HG02981 (cell line): ENCODE data around the gene ITGAE.

Experiments used
- ATAC-seq: cut with Tn5 transposase; IDR thresholded peaks from one replicate; pipeline ENCODE4 v1.9.1; 2021; ENCODE audit warnings: mild to moderate bottlenecking, moderate library complexity; ENCODE audit not compliant: unreplicated experiment

The ITGAE gene

DNA sequence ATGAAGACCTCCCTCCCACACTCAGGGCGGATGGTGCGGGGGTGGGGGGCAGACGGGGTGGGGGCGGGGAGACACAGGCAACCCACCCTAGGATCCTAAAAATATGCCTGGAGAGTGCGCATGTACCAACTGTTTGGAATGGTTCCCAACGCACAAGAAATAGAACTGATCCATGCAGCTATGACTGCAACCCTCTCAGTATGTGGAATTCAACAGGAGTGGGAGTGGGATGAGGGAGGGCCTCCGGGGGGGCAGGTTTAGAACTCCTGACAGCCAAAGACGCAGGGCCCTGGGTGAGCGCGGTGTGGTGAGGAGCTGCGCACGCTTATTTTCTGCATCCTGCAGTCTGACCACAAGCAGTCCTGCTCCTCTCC, 103.9 kb downstream of the ITGAE start:
- ATAC-seq: no peak

DNA sequence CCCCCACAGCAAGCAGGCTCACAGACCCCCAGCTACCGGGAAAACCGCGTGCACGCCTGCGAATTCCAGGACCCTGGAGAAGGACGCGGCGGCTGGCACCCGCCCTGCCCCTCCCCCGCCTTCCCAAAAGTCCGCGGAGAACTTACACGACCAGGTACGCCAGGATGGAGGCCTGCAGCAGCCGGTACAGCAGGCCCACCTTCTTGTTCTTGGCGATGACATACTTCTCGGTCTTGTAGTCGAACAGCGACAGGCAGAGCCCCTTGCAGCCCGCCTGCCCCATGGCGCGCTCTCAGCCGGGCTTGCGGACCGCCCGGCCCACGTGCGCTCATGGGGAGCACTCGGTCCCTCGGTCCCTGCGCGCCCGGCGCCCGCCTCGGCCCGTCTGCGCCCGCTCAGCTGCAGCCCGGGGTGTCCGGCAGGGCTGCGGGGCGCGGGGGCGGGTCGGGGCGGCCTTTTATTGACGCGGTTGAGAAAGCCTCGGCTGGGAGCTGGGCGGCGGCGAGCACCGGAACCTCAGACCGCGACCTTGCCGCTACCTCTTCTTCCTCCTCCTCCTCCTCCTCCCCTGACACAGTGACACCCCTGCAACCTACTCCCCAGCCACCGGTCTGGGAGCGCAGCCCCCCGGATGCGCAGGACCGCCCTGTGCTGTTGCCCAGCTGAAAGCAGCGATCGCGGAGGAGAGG, 105.1 kb downstream of the ITGAE start, which contains the start of gene P2RX5:
Gene P2RX5, minus strand, starts transcription at position 433 of the 689 bp plus-strand sequence. Its CDS starts 150 bp downstream, at position 283.
- ATAC-seq: no peak

DNA sequence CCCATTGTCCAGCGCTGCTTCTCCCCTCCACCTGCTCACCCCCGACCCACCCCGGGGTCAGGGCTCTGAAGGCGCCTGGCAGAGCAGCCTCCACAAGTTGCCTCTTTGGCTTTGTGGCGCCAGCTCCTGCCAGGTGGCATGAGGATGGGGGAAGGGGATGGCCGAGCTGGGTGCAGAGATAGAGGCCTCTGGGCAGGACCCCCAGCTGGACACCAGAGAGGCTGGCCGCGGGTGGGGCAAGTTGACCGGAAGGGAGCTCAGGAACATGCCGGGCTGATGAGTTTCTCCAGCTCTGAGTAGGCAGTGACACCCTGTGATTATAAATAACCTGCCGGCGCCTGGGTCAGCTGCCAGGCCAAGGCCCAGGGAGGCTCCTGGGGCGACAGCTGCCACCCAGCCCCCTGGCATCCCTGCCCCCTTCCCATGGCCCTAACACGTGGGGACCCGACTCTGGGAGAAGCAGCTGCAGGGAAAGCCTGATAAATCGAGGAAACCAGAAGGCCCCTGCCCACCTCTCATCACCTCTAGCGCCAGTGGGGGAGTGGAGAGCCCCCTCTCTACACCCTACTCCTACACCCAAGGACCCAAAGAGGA, 105.8 kb downstream of the ITGAE start:
- no peak for ATAC-seq

DNA sequence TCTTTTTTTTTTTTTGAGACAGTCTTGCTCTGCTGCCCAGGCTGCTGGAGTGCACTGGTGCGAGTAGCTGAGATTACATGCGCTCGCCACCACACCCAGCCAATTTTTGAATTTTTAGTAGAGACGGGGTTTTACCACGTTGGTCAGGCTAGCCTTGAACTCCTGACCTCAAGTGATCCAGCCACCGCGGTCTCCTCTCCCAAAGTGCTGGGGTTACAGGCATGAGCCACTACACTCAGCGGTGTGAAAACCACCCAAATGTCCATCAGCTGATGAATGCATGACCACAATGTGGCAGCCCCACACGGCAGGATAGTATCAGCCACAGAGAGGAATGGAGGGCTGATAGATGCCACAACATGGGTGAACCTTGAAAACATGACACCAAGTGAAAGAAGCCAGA, 107.2 kb downstream of the ITGAE start:
- peak; percentile 57 for ATAC-seq

DNA sequence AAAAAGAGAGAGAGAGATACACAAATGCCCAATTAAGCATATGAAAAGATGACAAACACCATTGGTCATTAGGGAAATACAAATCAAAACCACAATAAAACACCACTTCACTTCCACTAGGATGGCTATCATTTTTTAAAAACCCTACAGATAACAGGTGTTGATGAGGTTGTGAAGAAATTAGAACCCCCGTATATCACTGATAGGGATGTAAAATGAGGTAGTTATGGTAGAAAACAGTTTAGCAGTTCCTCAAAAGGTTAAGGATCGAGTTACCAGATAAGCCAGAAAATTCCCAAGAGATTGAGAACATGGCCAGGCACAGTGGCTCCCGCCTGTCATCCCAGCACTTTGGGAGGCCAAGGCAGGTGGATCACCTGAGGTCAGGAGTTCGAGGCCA, 107.8 kb downstream of the ITGAE start:
- no peak for ATAC-seq

DNA sequence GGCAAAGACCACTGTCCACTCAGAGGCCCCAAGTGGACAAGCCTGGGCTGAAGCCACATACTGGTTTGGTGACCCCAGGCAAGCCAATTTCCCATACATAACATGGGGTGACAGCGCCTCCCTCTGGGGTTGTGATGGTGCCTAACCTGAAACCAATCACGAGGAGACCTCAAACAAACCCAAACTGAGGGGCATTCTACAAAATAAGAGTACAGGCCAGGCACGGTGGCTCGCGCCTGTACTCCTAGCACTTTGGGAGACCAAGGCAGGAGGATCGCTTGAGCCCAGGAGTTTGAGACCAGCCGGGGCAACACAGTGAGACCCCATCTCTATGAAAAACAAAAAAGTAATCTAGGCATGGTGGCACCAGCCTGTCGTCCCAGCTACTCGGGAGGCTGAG, 108.6 kb downstream of the ITGAE start:
- no peak for ATAC-seq

DNA sequence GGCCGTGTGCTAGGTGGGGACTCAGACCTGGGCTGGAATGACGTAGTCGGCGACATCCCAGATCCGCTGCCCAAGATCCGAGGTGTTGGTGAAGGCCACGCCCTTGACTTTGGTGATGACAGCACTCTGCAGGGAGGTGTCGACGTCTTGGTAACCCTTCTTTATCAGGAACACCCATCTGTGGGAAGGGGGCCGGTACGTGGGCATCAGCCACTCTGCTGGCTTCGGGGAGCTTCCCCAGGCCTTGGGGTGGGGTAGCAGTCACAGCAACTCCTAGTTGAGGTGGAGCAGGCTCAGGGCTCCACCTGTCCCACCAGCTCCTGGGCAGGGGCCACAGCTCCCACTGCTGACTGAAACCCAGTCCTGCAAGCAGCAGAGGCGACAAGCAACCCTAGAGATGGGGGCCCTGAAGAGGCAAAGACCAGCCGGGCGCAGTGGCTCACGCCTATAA, 109.3 kb downstream of the ITGAE start:
- no peak for ATAC-seq

DNA sequence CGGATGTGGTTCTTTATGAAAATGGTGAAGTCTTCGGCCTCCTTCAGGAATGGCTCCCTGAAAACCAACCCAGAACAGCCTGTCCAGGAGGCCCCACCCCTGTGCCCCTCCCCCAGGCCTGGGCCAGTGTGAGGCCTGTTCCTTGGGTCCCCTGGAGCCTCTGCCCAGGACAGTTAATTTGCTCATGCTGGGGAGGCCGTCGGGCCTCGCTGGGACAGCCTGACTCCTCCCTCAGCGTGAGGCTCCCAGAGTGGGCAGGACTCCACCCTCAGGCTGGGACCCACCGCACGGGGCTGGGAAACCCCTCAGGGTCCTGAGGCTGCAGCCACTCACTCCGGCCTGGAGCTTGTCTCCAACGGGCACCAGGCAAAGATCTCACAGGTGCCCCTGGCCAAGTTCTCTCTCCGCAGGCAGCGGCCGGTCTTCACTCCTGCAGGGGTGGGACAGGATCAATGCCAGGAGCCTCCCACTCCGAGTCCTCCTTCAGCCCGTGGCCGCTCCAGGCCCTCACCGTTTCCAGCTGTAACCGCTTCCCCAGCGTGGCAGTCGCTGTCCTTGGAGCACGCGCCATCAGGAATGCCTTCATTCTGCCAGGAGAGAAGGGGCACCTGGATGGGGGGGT, 110.8 kb downstream of the ITGAE start:
- ATAC-seq: no peak

DNA sequence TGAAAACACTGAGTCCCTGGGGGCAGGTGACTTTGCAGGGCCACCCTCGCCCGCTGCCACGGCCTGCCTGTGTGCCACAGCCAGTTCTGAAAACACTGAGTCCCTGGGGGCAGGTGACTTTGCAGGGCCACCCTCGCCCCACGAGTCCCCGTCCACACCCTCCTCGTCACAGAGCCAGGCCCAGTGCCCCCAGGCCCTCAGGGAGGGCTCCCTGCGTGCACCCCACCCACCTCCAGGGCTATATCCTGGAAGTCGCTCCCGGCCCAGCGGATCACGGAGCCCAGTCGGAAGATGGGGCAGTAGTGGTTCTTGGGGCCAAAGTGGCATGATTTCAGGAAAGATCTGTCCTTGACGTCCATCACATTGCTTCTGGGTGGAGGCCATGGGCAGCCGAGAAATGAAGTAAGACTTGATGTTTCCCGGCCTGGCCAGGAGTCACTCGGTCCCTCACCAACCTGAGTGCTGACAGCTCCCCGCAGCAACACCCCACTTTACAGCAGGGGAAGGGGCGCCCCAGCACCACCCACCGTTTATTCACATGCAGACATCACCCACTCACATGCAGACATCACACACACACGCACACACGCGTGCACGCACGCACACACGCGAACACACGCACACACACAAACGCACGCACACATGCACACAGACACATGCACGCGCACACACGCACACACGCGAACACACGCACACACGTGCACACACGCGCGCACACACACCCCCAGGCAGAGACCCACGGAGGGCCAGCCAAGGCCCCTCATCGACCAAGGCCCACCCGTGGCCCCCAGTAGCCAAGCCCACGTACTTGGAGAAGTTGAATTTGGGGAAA, 111.5 kb downstream of the ITGAE start:
- ATAC-seq: no peak

DNA sequence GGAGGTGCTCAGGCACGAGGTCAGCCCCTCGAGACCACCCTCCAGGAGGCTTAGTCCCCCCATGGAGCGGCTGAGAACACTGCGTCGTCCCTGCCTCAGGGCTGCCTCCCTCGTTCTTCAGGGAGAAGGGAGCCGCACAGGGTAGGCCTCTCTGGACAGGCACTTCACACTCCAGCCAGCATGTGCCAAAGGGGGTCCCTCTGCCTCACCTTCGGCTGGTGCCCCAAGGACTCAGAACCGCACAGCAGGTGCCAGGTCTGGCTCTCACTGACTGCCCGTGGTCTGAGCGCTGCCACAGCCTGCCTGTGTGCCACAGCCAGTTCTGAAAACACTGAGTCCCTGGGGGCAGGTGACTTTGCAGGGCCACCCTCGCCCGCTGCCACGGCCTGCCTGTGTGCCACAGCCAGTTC, 112.1 kb downstream of the ITGAE start:
- no peak for ATAC-seq

DNA sequence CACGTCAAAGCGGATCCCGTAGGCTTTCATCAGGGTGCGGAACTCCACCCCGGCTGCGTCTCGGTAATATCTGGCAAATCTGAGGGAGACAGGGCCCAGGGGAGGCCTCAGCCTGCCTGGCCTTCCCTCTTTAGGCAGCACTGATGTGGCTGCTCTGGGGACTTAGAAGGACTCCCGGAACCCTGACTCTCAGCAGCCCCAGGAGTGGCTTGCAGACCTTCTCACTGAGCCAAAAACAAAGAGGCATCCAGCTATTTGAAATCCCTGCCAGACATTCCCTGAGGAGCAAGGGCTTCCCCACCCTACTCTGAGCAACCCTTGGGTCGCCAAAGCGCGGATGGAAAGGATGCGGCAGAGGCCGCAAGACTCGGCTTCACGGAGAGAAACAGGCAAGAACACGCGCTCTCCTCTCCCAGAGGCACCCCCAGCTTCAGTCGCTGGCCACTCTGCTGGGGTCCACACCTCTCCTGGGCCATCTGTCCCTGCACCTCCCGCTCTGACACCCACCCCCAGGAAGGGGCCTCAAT, 112.9 kb downstream of the ITGAE start:
- no peak for ATAC-seq

DNA sequence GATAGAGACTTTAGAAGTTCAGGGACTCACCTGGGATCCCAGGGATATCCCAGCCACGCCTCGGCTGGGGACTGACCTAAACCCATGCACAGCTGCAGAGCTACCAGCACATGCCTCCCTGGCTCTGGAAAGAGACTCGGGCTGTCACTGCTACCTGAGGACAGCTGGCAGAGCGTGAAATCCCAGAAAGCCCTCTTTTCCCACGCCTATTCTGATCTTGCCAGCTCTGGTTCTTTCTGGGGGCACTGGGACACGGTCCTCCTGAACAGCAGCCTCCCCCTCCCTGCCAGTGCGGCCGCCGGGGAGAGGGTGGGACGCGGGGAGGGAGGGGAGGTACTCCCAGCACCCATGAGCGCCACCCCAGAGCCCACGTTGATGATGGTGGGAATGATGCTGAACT, 115.8 kb downstream of the ITGAE start:
- ATAC-seq: no peak

DNA sequence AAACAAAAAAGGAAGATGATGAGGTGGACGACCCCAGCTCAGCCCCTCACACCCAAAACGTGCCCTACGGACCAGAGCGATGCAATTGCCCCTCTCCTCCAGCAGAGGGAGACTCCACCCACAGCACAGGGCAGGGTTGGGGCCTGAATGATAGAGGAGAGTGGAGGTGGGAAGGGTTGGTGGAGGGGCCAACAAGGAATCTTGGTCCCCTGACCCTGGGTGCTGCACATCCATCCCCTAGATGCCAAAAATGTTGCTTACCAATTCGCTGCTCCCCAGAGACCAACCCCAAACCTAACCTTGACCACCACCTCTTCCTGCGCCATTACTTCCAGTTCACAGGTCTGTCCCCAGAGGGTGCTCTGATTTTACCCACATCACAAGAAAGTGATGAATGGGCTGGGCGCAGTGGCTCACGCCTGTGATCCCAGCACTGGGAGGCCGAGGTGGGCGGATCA, 117.9 kb downstream of the ITGAE start:
- ATAC-seq: peak; percentile 58

DNA sequence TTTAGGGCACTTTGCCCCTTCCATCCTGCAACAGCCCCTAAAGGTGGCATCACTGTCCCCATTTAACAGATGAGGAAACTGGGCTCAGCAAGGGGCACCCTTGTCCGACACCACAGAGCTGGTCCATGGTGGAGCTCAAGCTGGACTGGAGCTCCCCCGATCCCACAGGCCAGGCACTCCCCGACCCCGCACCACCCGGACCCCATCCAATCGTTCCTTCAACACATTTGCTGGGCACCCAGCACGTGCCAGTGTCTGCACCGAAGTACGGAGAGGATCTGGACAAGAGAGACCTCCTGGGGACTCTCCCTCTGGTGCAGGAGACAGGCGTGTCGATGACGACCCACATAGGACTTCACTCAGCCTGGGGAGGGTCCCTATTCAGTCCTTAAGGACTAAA, 119.0 kb downstream of the ITGAE start:
- no peak for ATAC-seq

DNA sequence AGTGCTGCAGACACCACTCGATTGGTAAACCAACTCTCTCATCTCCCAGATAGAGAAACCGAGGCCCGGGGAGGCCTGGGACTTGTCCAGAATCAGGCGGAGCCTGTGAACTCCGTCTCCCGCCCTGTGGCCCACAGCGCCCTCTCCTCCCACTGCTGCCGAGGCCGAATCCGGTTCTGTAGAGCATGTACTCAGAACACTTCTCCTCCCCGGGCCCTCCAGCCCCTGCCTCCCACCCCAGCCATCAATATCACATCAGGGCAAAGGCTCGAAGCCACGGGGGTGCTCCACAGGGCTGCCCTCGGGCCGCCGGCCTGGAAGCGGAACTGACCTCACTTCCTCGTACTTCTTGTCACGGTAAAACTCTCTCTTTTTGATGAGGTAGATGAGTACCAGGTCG, 119.4 kb downstream of the ITGAE start:
- ATAC-seq: no peak

DNA sequence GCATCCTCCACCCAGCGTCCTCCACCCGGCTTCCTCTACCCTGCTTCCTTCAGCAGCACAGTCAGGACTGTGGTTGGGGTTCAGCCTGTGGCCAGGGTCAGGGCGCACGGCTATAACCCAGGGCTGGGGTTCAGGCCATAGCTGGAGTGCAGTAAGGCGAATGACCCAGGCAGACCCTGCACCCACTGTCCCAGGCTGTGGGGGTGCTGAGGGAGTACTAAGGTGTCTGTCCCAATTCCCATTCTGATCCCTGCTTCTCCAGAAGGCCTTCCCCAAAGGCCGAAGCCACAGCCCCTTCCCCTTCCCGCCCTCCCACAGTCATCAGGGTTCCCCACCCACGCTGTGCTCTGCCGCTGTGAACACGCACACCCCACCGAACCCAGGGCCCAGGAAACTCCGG, 119.9 kb downstream of the ITGAE start:
- ATAC-seq: no peak

DNA sequence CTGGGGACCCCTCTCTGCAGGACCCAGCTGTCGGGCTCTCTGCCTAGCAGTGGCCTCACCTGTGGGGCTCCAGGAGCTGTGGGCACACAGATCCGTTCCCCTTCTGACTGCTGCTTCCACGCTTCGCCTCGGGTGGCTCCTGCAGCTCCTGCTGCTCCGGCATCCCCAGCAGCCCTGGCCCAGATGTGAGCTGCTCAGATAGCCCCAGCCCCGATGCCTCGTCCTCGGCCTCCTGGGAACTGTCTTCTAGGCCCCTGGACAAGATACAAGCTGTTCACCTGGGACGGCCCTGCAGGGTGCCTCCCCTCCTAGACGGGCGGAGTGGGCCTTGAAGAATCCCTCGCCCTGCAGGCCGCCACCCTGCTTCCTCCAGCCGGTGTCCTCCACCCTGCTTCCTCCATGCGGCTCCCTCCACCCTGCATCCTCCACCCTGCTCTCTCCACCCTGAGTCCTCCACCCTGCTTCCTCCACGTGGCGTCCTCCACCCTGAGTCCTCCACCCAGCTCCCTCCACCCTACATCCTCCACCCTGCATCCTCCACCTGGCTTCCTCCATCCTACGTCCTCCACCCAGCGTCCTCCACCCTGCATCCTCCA, 121.4 kb downstream of the ITGAE start:
- ATAC-seq: no peak

DNA sequence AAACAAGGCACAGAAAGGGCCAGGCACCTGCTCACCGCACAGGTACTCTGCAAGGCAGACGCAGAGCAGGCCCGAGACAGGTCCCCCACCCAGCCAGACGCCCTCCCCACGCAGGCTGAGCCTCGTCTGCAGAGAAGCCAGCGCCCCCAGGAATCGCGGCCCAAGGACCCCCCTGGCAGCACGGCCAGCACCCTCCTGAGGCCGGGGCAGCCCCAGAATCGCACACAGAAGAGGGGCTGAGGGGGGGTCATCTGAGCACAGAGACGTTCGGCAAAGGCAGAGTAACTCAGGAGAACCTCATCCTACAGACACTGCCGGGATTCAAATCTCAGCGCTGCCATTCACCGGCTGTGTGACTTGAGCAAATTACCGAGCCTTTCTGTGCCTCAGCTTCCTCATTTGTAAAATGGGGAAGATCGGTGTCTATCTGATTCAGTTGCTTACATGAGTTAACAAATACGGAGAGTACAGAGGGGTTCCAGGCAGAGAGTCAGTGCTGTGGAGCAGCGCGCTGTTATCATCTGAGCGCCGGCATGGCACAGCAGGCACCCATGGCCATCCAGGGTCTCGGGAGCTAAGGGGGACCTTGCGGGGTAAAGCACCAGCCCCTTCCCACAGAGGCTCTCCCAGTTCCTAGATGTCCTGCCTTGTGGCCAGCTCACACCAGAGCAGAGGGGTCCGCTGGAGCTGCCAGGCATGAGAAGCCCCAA, 122.0 kb downstream of the ITGAE start:
- no peak for ATAC-seq

DNA sequence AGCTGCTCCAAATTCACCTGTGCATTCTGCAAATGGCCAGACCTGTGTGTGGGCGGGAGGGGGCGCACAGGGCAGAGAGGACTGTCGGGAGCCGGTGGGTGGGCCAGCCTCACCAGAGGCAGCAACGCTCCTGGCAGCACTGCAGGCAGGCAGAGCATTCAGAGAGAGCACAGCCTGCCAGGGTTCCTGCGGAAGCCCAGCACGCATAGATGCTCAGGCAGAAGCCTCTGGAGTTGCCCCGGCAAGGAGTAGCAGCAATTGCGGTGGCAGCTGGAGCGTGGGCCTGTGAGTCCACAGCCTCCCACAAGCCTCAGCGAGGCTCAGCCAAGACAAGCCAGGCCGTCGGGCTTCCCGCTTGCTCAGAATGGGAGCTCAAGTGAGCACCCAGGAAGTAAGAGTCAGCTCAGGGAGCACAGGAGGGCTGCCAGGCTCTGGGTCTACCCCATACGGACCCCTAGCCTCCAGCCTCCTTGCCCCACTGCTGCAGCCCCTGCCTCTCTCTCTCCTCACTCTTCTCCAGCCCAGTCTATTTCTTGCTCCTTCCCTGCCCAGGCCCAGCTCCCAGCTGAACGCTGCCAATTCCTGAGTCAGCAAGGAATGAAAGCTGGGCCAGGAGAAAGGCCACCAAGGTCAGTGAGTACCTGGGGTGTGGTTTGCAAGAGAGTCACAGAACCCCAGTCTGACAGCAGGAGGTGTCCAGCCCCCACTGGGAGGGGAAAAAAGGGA, 122.7 kb downstream of the ITGAE start:
- ATAC-seq: no peak
